ENCODE results near the gene ZFY.

DNA sequence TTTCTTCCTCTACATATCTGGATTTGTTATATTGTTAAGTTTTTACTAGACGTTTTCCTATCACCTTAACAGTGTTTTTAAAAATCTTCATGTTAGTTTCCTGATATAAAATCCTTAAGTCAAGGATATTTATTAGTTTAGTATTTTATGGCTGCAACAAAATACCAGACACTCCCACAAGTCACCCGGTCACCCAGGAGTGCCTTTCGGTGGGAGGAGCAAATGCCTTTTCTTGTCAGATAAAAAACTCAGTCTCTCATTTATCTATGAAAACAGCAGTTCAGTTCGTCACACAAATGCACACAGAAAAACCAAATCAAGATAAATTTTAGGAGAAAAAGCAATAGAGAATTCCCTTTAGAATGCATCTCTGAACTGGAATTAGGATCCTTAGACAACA lies 77.0 kb downstream of the ZFY start:
- TF ChIP-seq POLR2A (IDR thresholded peaks at IDR 0.05; ENCODE audit: low read depth, low read length) (no peak), POLR2AphosphoS5 (IDR thresholded peaks at IDR 0.05; ENCODE audit: low read depth, low read length) (no peak)
